Brain microvascular endothelial cell (primary cell): Measurements from ENCODE around the gene ESRRB.

Experiments used
- DNase-seq: peaks from one replicate; pipeline ENCODE4 v3.0.0-alpha.2; 2020
- H3K27ac ChIP-seq: fragments of 250-450 bp; sonication (Bioruptor Pico); 2 replicates; pipeline ENCODE4 v1.5.1; 2020; ENCODE audit warnings: mild to moderate bottlenecking, moderate library complexity
- H3K27me3 ChIP-seq: fragments of 250-450 bp; sonication (Bioruptor Pico); replicated peaks from 2 replicates; pipeline ENCODE4 v1.5.1; 2020; ENCODE audit warnings: mild to moderate bottlenecking
- H3K36me3 ChIP-seq: fragments of 250-450 bp; sonication (Bioruptor Pico); replicated peaks from 2 replicates; pipeline ENCODE4 v1.5.1; 2020; ENCODE audit warnings: mild to moderate bottlenecking
- H3K4me3 ChIP-seq: 2 replicates; pipeline ENCODE4 v1.5.1; 2011; ENCODE audit warnings: low read depth, mild to moderate bottlenecking, control low read depth, low read length, moderate library complexity
- CTCF ChIP-seq: IDR thresholded peaks from 2 replicates; pipeline ENCODE4 v1.5.1; 2011; ENCODE audit warnings: low read depth, mild to moderate bottlenecking, moderate library complexity, low read length, control low read depth, inconsistent platforms; ENCODE audit errors: missing control alignments
- in situ Hi-C: cut with HindIII; loops from 2 replicates; pipeline ENCODE4 v1.10.0; 2017; ENCODE audit warnings: low sequenced_read_pairs, low pct_ligation_motif_present

ESRRB gene

GRCh38 chr14:76349993-76350392 is 25.9 kb upstream of the ESRRB start:
- no peak for TF ChIP-seq CTCF
- in situ Hi-C loops = no loop called here
- no peaks in the 10 kb centered on the region for H3K36me3 ChIP-seq
- no peak overlapping the region for H3K27ac ChIP-seq
- no peaks in the 10 kb centered on the region for H3K27me3 ChIP-seq
- H3K4me3 ChIP-seq = no peak overlapping the region
- no peak for DNase-seq

GRCh38 chr14:76350671-76351070 is 25.3 kb upstream of the ESRRB start:
- Histone ChIP-seq H3K36me3 (no peaks in the 10 kb centered on the region), H3K27me3 (no peaks in the 10 kb centered on the region), H3K27ac (no peak overlapping the region), H3K4me3 (no peak overlapping the region)
- no peak for DNase-seq
- in situ Hi-C loops = no loop called here
- no peak for TF ChIP-seq CTCF

GRCh38 chr14:76351941-76352340 is 24.0 kb upstream of the ESRRB start:
- in situ Hi-C loops = no loop called here
- Histone ChIP-seq H3K4me3 (no peak overlapping the region), H3K36me3 (no peaks in the 10 kb centered on the region), H3K27ac (no peak overlapping the region), H3K27me3 (no peaks in the 10 kb centered on the region)
- DNase-seq = no peak
- TF ChIP-seq CTCF = no peak

DNA sequence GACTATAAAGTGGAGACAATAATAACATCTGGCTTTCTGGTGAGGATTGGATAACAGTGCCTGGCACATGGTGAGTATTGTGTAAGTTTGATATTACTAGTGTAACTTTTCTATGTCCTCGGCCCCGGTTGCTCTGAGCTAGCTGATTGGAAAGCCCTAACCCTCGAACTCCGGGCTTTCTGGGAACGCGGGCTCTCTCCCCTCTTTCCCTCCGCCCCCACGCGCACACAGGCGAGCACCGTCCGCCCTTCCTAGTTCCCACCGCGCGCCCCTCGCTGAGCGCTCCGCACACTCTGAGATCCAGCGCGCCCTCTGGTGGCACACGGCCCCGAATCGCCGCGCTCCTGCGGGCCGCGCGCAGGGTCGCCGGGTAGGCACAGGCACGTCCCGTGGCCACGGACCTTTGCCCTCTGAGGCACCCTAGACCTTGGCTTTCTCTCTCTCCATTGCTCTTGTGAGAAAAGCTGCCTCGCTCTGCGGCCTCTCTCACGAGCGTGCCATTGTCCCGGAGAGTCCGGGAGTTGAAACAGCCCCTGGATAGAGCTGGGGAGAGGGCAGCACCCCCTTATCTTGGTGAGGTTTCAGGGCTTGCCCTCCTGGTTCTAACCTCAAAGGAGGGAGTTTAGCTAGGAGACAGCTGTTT is 23.2 kb upstream of the ESRRB start:
- in situ Hi-C loops = no loop called here
- Histone ChIP-seq H3K4me3 (peak overlapping the region; percentile 16), H3K27me3 (no peaks in the 10 kb centered on the region), H3K36me3 (no peaks in the 10 kb centered on the region), H3K27ac (no peak overlapping the region)
- DNase-seq = peak; percentile 22
- peak; percentile 71 for TF ChIP-seq CTCF

DNA sequence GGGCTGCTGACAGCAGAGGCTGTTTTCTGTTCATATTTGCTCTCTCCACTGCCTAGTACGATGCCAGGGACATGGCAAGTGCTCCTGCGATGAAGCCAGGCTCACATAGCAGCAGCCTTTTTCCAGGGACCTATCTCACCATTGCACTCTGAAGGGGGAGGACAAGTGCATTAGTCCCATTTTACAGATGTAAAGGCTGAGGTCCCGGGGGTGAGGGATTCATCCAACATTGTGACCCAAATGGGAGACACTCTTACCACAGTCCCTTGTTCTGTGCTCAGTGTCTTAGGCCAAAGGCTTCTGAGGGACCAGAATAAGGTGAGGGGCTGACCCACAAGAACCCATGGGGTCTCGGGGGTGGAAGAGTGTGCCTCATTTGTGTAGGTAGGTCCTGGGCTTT is 21.6 kb upstream of the ESRRB start:
- DNase-seq = no peak

More for the DNA sequence above, 21.6 kb upstream of the ESRRB start:
- H3K27me3 ChIP-seq = no peaks in the 10 kb centered on the region
- H3K4me3 ChIP-seq = no peak overlapping the region
- TF ChIP-seq CTCF = no peak
- H3K27ac ChIP-seq = no peak overlapping the region
- no peaks in the 10 kb centered on the region for H3K36me3 ChIP-seq
- in situ Hi-C loops = no loop called here
